Upper lobe of left lung (tissue), 4 donors: ENCODE measurements around the gene ZGLP1.

Source experiments
- CTCF ChIP-seq, 6 experiments: fragments of 450-650 bp in 4 of 6; fragments of 200-600 bp in 2 of 6; sonication (generic) in 2 of 6; IDR thresholded peaks; one replicate each; pipeline ENCODE4 v1.5.1; 2016 to 2019; ENCODE audit warnings: antibody characterized with exemption in 6 of 6
- EP300 ChIP-seq, 4 donors: sonication (generic); formaldehyde crosslinking; IDR thresholded peaks; one replicate each; pipeline ENCODE4 v1.5.1; 2017; ENCODE audit warnings: antibody characterized with exemption in 4 of 4, control low read depth in 2 of 4
- POLR2A ChIP-seq, 4 donors: fragments of 450-650 bp; IDR thresholded peaks; one replicate each; pipeline ENCODE4 v1.5.1; 2016 to 2017; ENCODE audit warnings: antibody characterized with exemption in 4 of 4, mild to moderate bottlenecking in 2 of 4

GRCh38 chr19:10292206-10292788, 17.3 kb downstream of the ZGLP1 start:
- no peak for TF ChIP-seq CTCF (IDR thresholded peaks at IDR 0.05)
- no peak for TF ChIP-seq POLR2A (IDR thresholded peaks at IDR 0.05)
- no peak for TF ChIP-seq EP300 (IDR thresholded peaks at IDR 0.05)
